K562 (cell line): ENCODE data around the gene SCRN2. TPM values are rescaled to one million over a fixed set of nuclear protein-coding genes. Genes with fewer than 3 reads are reported as not detected.

Source experiments
- CHD7 ChIP-seq: fragments of 200-600 bp; sonication (generic); IDR thresholded peaks from one replicate; pipeline ENCODE4 v1.6.1; 2012; ENCODE audit warnings: mild to moderate bottlenecking, low read depth, low read length, inconsistent platforms
- ELF2 ChIP-seq: fragments of 250-450 bp; sonication (Bioruptor Pico); IDR thresholded peaks from 2 replicates; pipeline ENCODE4 v1.5.0; 2021; ENCODE audit warnings: mild to moderate bottlenecking
- polyA plus RNA-seq, 8 experiments: library from polyadenylated mRNA; depleted of rRNA in 4 of 8; stranded (reverse) in 5 of 8; unstranded in 3 of 8; fragments of >200 nt; fragmentation: Nextera tagmentation in 2 of 8; fragmentation: Illumina TruSeq in 1 of 8; extraction: Ambion mirVana in 2 of 8; extraction: Trizol in 1 of 8; gene quantifications; 2 replicates each; pipeline versions ENCODE4 v1.2.1 to v1.2.3, GENCODE V29; 2011 to 2014; ENCODE audit warnings: inconsistent platforms in 1 of 8, missing spikeins in 1 of 8
- total RNA-seq, 7 experiments: library from RNA; depleted of rRNA in 6 of 7; stranded (reverse); fragments of >200 nt in 6 of 7; fragmentation: Illumina TruSeq in 2 of 7; extraction: Trizol in 2 of 7; gene quantifications; 2 replicates each; pipeline versions ENCODE4 v1.2.1 to v1.2.3, GENCODE V29; 2011 to 2021; ENCODE audit warnings: low replicate concordance in 1 of 7

The SCRN2 gene
- total and polyA plus RNA-seq, 9 of the 15 experiments (the other 6 are each of a cell fraction or from before 2014, with no cell fraction given) = 0.25 to 32.9 (median 13.6) TPM

GRCh38 chr17:47821424-47822391 lies 19.4 kb downstream of the SCRN2 start, which contains the start of gene OSBPL7 (continued):
- no peak for TF ChIP-seq CHD7
- TF ChIP-seq ELF2 = peak; percentile 55; the same call in 1 of the 2 replicates
